Endothelial cell of umbilical vein (primary cell): Measurements from ENCODE around the gene DIO3. TPM values are rescaled to one million over a fixed set of nuclear protein-coding genes. Genes with fewer than 3 reads are reported as not detected.

ENCODE experiments used
- BruUV-seq: library from RNA; stranded (reverse); fragments of 400-500 nt; replicated peaks from 2 replicates; lab custom pipeline; 2021; lab: Mats Ljungman, UMichigan
- CTCF ChIA-PET: fragments of 300-600, 350-600 bp; sonication (Branson Sonifier 250); formaldehyde crosslinking; loops from one replicate; lab custom pipeline; 2021; ENCODE audit warnings: antibody characterized with exemption, inconsistent platforms; lab: Charles Lee
- POLR2A ChIA-PET: fragments of 300-600, 350-600 bp; sonication (Branson Sonifier 250); formaldehyde crosslinking; loops from one replicate; lab custom pipeline; 2021; ENCODE audit warnings: antibody characterized with exemption, inconsistent platforms; lab: Charles Lee
- DNase-seq: peaks from one replicate; pipeline ENCODE4 v3.0.0-alpha.2; 2011; ENCODE audit warnings: low read depth, low spot score
- FAIRE-seq: peaks from 2 replicates; lab custom pipeline; 2011; peaks lifted over from hg19 to GRCh38; lab: Jason Lieb, UNC
- H2AFZ ChIP-seq: 2 replicates; pipeline ENCODE4 v1.6.0; 2012; ENCODE audit warnings: low read depth, low read length, control low read depth, inconsistent platforms
- H3K27ac ChIP-seq: 2 replicates; pipeline ENCODE4 v1.5.1; 2011; ENCODE audit warnings: low read depth, mild to moderate bottlenecking, control low read depth, low read length, moderate library complexity; ENCODE audit not compliant: insufficient read depth
- H3K27me3 ChIP-seq, 2 experiments: 2 replicates each; pipeline versions ENCODE4 v1.6.0 to v1.6.1; 2011; ENCODE audit warnings: low read length in 2 of 2, mixed read lengths in 1 of 2; ENCODE audit not compliant: control insufficient read depth in 2 of 2, insufficient read depth in 2 of 2
- H3K36me3 ChIP-seq, 2 experiments: 2 replicates in 1 of 2; 3 replicates in 1 of 2; pipeline ENCODE4 v1.5.1; 2011; ENCODE audit warnings: low read length in 2 of 2, mild to moderate bottlenecking in 1 of 2, moderate library complexity in 1 of 2; ENCODE audit not compliant: control insufficient read depth in 2 of 2, insufficient read depth in 2 of 2; ENCODE audit errors: extremely low read depth in 1 of 2
- H3K4me1 ChIP-seq: 3 replicates; pipeline ENCODE4 v1.5.1; 2011; ENCODE audit warnings: mild to moderate bottlenecking, low read length; ENCODE audit not compliant: control insufficient read depth, insufficient read depth; ENCODE audit errors: extremely low read depth
- H3K4me2 ChIP-seq: 2 replicates; pipeline ENCODE4 v1.6.1; 2011; ENCODE audit warnings: low read length, control low read depth, mixed read lengths; ENCODE audit not compliant: insufficient read depth
- H3K4me3 ChIP-seq, 3 experiments: fragments of 200-600 bp in 1 of 3; sonication (generic), shearing (Covaris generic) in 1 of 3; replicated peaks in 1 of 3; 2 replicates each; pipeline ENCODE4 v1.5.1; 2011 to 2016; ENCODE audit warnings: control low read depth in 3 of 3, low read length in 3 of 3, mild to moderate bottlenecking in 2 of 3, inconsistent platforms in 1 of 3, low read depth in 1 of 3, moderate library complexity in 1 of 3; ENCODE audit not compliant: insufficient read depth in 1 of 3
- H3K79me2 ChIP-seq: 2 replicates; pipeline ENCODE4 v1.6.0; 2012; ENCODE audit warnings: low read length, inconsistent platforms; ENCODE audit not compliant: control insufficient read depth, insufficient read depth
- H3K9ac ChIP-seq: replicated peaks from 2 replicates; pipeline ENCODE3; 2011; ENCODE audit warnings: low read length, control low read depth; ENCODE audit not compliant: insufficient read depth; ENCODE audit errors: extremely low read depth
- H3K9me1 ChIP-seq: replicated peaks from 3 replicates; pipeline ENCODE4 v1.6.0; 2011; ENCODE audit warnings: mild to moderate bottlenecking, low read length; ENCODE audit not compliant: control insufficient read depth, insufficient read depth; ENCODE audit errors: extremely low read depth
- H3K9me3 ChIP-seq: replicated peaks from 2 replicates; pipeline ENCODE4 v1.5.1; 2012; ENCODE audit warnings: low read length, inconsistent platforms; ENCODE audit not compliant: control insufficient read depth, insufficient read depth
- H4K20me1 ChIP-seq: replicated peaks from 2 replicates; pipeline ENCODE3; 2011; ENCODE audit warnings: mild to moderate bottlenecking, low read length; ENCODE audit not compliant: control insufficient read depth, insufficient read depth; ENCODE audit errors: extremely low read depth
- CTCF ChIP-seq, 2 donors: IDR thresholded peaks; 1 replicate in 1 of 2; 2 replicates in 1 of 2; pipeline ENCODE4 v1.5.1; 2011; ENCODE audit warnings: low read length in 2 of 2, mild to moderate bottlenecking in 2 of 2, moderate library complexity in 2 of 2, control low read depth in 1 of 2, inconsistent platforms in 1 of 2, low read depth in 1 of 2; ENCODE audit not compliant: insufficient read depth in 1 of 2; ENCODE audit errors: extremely low read depth in 1 of 2
- EZH2 ChIP-seq: IDR thresholded peaks from 2 replicates; pipeline ENCODE4 v1.6.1; 2012; ENCODE audit warnings: borderline replicate concordance, low read depth, mild to moderate bottlenecking, moderate library complexity, low read length, inconsistent platforms; ENCODE audit not compliant: severe bottlenecking
- FOS ChIP-seq: IDR thresholded peaks from 2 replicates; pipeline ENCODE4 v1.6.1; 2011; ENCODE audit warnings: mild to moderate bottlenecking, low read length, moderate library complexity, borderline replicate concordance; ENCODE audit not compliant: insufficient read depth
- GATA2 ChIP-seq: IDR thresholded peaks from 2 replicates; pipeline ENCODE4 v1.7.0; 2011; ENCODE audit warnings: low read depth, mild to moderate bottlenecking, moderate library complexity, mixed read lengths, low read length; ENCODE audit not compliant: insufficient read length, insufficient read depth
- JUN ChIP-seq: IDR thresholded peaks from 2 replicates; pipeline ENCODE4 v1.6.1; 2011; ENCODE audit warnings: borderline replicate concordance, low read depth; ENCODE audit not compliant: insufficient read length, insufficient read depth
- MAX ChIP-seq: IDR thresholded peaks from 2 replicates; pipeline ENCODE4 v1.6.1; 2011; ENCODE audit not compliant: insufficient read depth, insufficient read length
- MYC ChIP-seq: IDR thresholded peaks from one replicate; pipeline ENCODE4 v1.6.1; 2011; ENCODE audit warnings: mild to moderate bottlenecking, low read depth, low read length
- POLR2A ChIP-seq: IDR thresholded peaks from 2 replicates; pipeline ENCODE4 v1.6.1; 2012; ENCODE audit warnings: low read depth, mild to moderate bottlenecking, control low read depth, low read length
- POLR2AphosphoS5 ChIP-seq: IDR thresholded peaks from 2 replicates; pipeline ENCODE4 v1.6.1; 2012; ENCODE audit warnings: low read depth, mild to moderate bottlenecking, control low read depth, low read length, moderate library complexity; ENCODE audit not compliant: insufficient read depth
- dilution Hi-C: fragments of 300-500 bp; cut with MboI; formaldehyde crosslinking; loops from one replicate; pipeline ENCODE4 v1.15.0; 2019; ENCODE audit warnings: low sequenced_read_pairs; ENCODE audit not compliant: extremely low pct_ligation_motif_present
- intact Hi-C: fragments of 100-400 bp; cut with micrococcal nuclease; formaldehyde crosslinking; loops from one replicate; pipeline ENCODE4 v1.10.0; 2022
- polyA plus RNA-seq, 4 experiments: library from polyadenylated mRNA; depleted of rRNA in 3 of 4; stranded (reverse) in 3 of 4; unstranded in 1 of 4; fragments of >200 nt; gene quantifications; 2 replicates each; pipeline versions ENCODE4 v1.2.1 to v1.2.3, GENCODE V29; 2011 to 2012; ENCODE audit warnings: missing spikeins in 1 of 4
- total RNA-seq: library from RNA; stranded (reverse); gene quantifications from 2 replicates; pipeline ENCODE4 v1.2.3, GENCODE V29; 2021

DIO3 gene
- total and polyA plus RNA-seq, 2 donors (not counting 3 experiments of a cell fraction or from before 2014, with no cell fraction given) = not detected

GRCh38 chr14:101595887-101596721, 34.8 kb downstream of the DIO3 start:
- no peaks in the 10 kb centered on the region for H3K9me1 ChIP-seq
- CTCF ChIA-PET = no interaction called here
- TF ChIP-seq JUN = no peak
- TF ChIP-seq FOS = no peak
- no peak for TF ChIP-seq POLR2AphosphoS5
- POLR2A ChIA-PET = no interaction called here
- no peaks in the 10 kb centered on the region for H3K79me2 ChIP-seq
- no peak overlapping the region for H3K4me3 ChIP-seq
- no peak overlapping the region for H3K9ac ChIP-seq
- H3K4me2 ChIP-seq = no peak overlapping the region
- H3K36me3 ChIP-seq = no peaks in the 10 kb centered on the region
- no peak overlapping the region for H3K27ac ChIP-seq
- DNase-seq (no peak), FAIRE-seq (no peak)
- dilution Hi-C loops (no loop called here), intact Hi-C loops (no loop called here)
- H4K20me1 ChIP-seq = no peaks in the 10 kb centered on the region
- BruUV-seq = no TSS peak
- no peak overlapping the region for H2AFZ ChIP-seq
- no peaks in the 10 kb centered on the region for H3K4me1 ChIP-seq
- H3K9me3 ChIP-seq = no peaks in the 10 kb centered on the region
- H3K27me3 ChIP-seq = no peaks in the 10 kb centered on the region

- no peaks in the 10 kb centered on the region for H3K4me1 ChIP-seq
- no peaks in the 10 kb centered on the region for H4K20me1 ChIP-seq
- FAIRE-seq (no peak), DNase-seq (no peak)
- H3K9me3 ChIP-seq = no peaks in the 10 kb centered on the region
- TF ChIP-seq FOS (no peak), POLR2AphosphoS5 (no peak), EZH2 (no peak), MYC (no peak), CTCF (IDR thresholded peaks at IDR 0.05; ENCODE audit: extremely low read depth in 1 of 2, insufficient read depth in 1 of 2, low read depth in 1 of 2, low read length in 2 of 2) (no peak), JUN (no peak), GATA2 (no peak), MAX (no peak), POLR2A (no peak)
- BruUV-seq = no TSS peak
- no peak overlapping the region for H3K4me2 ChIP-seq
- no peaks in the 10 kb centered on the region for H3K27me3 ChIP-seq
- no peak overlapping the region for H3K27ac ChIP-seq
- H3K79me2 ChIP-seq = no peaks in the 10 kb centered on the region
- H3K9me1 ChIP-seq = no peaks in the 10 kb centered on the region
- no peak overlapping the region for H3K9ac ChIP-seq
- no peaks in the 10 kb centered on the region for H3K36me3 ChIP-seq
- intact Hi-C loops = no loop called here
- dilution Hi-C loops = no loop called here
- ChIA-PET POLR2A (no interaction called here), CTCF (no interaction called here)
- H2AFZ ChIP-seq = no peak overlapping the region
- H3K4me3 ChIP-seq = no peak overlapping the region
Measured at GRCh38 chr14:101596742-101597141, 35.4 kb downstream of the DIO3 start.
